ENCODE measurements around the gene MYH4. TPM values are rescaled to one million over a fixed set of nuclear protein-coding genes. Genes with fewer than 3 reads are reported as not detected.

The MYH4 gene
- total RNA-seq, 1 donor from 2014 or later = not detected

DNA sequence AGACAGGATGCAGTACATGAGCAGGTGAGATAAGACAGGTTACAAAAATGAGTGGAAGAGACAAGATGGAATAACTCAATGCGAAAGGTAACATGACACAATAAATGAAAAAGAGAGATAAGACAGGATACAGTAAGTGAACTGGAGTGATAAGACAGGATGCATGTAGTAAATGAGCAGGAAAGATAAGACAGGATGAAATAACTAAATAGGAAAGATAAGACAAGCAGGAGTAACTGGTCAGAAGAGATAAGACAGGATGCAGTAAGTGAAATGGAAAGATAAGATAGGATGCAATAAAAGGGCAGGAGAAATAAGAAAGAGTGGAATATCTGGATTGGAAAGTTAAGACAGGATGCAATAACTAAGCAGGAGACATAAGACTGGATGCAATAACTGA, 8.3 kb upstream of the MYH4 start:
- Mint-ChIP-seq H3K27ac (ENCODE audit: unreplicated experiment) (no peak overlapping the region), H3K36me3 (ENCODE audit: unreplicated experiment) (no peaks in the 10 kb centered on the region), H3K4me3 (ENCODE audit: unreplicated experiment) (no peak overlapping the region), H3K9me3 (ENCODE audit: unreplicated experiment) (peaks cover 6% of the 10 kb centered on the region), H3K27me3 (ENCODE audit: unreplicated experiment) (no peaks in the 10 kb centered on the region), H3K4me1 (ENCODE audit: low read depth, unreplicated experiment) (no peaks in the 10 kb centered on the region)
- no peak for DNase-seq
- TF ChIP-seq, protein P1, sequence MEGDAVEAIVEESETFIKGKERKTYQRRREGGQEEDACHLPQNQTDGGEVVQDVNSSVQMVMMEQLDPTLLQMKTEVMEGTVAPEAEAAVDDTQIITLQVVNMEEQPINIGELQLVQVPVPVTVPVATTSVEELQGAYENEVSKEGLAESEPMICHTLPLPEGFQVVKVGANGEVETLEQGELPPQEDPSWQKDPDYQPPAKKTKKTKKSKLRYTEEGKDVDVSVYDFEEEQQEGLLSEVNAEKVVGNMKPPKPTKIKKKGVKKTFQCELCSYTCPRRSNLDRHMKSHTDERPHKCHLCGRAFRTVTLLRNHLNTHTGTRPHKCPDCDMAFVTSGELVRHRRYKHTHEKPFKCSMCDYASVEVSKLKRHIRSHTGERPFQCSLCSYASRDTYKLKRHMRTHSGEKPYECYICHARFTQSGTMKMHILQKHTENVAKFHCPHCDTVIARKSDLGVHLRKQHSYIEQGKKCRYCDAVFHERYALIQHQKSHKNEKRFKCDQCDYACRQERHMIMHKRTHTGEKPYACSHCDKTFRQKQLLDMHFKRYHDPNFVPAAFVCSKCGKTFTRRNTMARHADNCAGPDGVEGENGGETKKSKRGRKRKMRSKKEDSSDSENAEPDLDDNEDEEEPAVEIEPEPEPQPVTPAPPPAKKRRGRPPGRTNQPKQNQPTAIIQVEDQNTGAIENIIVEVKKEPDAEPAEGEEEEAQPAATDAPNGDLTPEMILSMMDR (IDR thresholded peaks at IDR 0.05; ENCODE audit: partially characterized antibody, unreplicated experiment) = no peak

- Mint-ChIP-seq H3K27me3 (ENCODE audit: unreplicated experiment) (no peaks in the 10 kb centered on the region), H3K4me1 (ENCODE audit: low read depth, unreplicated experiment) (no peaks in the 10 kb centered on the region), H3K36me3 (ENCODE audit: unreplicated experiment) (no peaks in the 10 kb centered on the region), H3K4me3 (ENCODE audit: unreplicated experiment) (no peak overlapping the region), H3K9me3 (ENCODE audit: unreplicated experiment) (no peaks in the 10 kb centered on the region), H3K27ac (ENCODE audit: unreplicated experiment) (no peak overlapping the region)
- no peak for DNase-seq
- TF ChIP-seq, protein P1 (IDR thresholded peaks at IDR 0.05; ENCODE audit: partially characterized antibody, unreplicated experiment) = no peak
Observed at GRCh38 chr17:10474536-10474935, 5.2 kb upstream of the MYH4 start.

DNA sequence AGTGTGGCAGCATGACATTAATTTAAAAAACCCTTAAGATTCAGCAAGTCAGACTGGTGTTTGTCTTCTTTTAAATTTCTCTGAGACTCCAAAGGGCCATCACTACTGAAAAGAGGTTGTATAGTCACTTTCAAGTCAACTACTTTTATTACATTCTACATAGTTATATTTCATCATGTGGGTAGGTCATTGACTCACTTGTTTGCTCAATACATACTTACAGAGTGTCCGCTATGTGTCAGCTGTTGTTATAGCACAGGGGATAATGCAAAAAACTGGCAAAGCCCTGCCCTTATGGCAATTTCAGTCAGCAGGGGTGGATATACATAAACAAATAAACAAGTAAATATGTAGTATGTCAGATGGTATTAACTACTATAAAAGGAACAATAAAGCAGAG, 2.5 kb upstream of the MYH4 start:
- H3K9me3 Mint-ChIP-seq (ENCODE audit: unreplicated experiment) = no peaks in the 10 kb centered on the region
- H3K27me3 Mint-ChIP-seq (ENCODE audit: unreplicated experiment) = no peaks in the 10 kb centered on the region
- H3K4me3 Mint-ChIP-seq (ENCODE audit: unreplicated experiment) = no peak overlapping the region
- H3K27ac Mint-ChIP-seq (ENCODE audit: unreplicated experiment) = no peak overlapping the region
- TF ChIP-seq, protein P1 (IDR thresholded peaks at IDR 0.05; ENCODE audit: partially characterized antibody, unreplicated experiment) = no peak
- no peaks in the 10 kb centered on the region for H3K36me3 Mint-ChIP-seq (ENCODE audit: unreplicated experiment)
- no peaks in the 10 kb centered on the region for H3K4me1 Mint-ChIP-seq (ENCODE audit: low read depth, unreplicated experiment)
- DNase-seq = no peak

DNA sequence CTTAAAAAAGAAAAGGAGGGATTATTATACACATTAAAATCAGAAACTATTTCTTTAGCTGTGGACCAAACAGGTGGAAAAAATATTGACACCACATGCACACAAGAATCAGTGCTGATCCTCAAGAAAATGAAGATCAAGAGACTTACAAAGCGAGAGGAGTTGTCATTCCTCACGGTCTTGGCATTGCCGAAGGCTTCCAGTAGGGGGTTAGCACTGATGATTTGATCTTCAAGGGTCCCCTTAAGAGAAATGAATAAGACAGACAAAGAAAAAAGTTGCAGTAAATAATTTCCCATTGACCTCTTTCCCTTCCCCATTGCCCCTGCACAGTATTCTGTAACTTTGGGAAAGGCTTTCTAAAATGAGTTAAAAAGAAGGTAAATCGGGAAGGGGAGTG, 6.0 kb downstream of the MYH4 start:
- TF ChIP-seq, protein P1 (IDR thresholded peaks at IDR 0.05; ENCODE audit: partially characterized antibody, unreplicated experiment) = no peak
- no peaks in the 10 kb centered on the region for H3K9me3 Mint-ChIP-seq (ENCODE audit: unreplicated experiment)
- H3K27me3 Mint-ChIP-seq (ENCODE audit: unreplicated experiment) = no peaks in the 10 kb centered on the region
- H3K27ac Mint-ChIP-seq (ENCODE audit: unreplicated experiment) = no peak overlapping the region
- DNase-seq = no peak
- H3K4me1 Mint-ChIP-seq (ENCODE audit: low read depth, unreplicated experiment) = no peaks in the 10 kb centered on the region
- no peak overlapping the region for H3K4me3 Mint-ChIP-seq (ENCODE audit: unreplicated experiment)
- no peaks in the 10 kb centered on the region for H3K36me3 Mint-ChIP-seq (ENCODE audit: unreplicated experiment)

DNA sequence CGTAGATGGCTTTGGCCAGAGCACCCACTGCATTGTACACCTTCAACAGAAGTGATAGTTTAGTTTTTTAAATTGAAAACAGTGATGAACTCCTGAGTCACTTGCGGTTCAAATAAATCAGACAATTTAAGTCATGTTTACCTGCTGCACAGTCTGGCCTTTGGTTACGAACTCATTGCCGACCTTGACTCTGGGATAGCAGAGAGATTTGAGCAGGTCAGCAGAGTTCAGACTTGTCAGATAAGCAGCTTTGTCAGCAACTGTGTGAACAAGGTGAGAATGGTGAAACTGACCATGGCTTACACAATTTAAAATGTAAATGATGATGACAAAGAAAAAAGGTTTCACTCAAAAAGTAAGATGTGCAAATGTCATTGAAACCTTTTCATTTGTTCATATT, 9.3 kb downstream of the MYH4 start:
- no peaks in the 10 kb centered on the region for H3K27me3 Mint-ChIP-seq (ENCODE audit: unreplicated experiment)
- TF ChIP-seq, protein P1 (IDR thresholded peaks at IDR 0.05; ENCODE audit: partially characterized antibody, unreplicated experiment) = no peak
- no peak for DNase-seq
- no peak overlapping the region for H3K4me3 Mint-ChIP-seq (ENCODE audit: unreplicated experiment)
- H3K27ac Mint-ChIP-seq (ENCODE audit: unreplicated experiment) = no peak overlapping the region
- H3K9me3 Mint-ChIP-seq (ENCODE audit: unreplicated experiment) = no peaks in the 10 kb centered on the region
- H3K4me1 Mint-ChIP-seq (ENCODE audit: low read depth, unreplicated experiment) = no peaks in the 10 kb centered on the region
- no peaks in the 10 kb centered on the region for H3K36me3 Mint-ChIP-seq (ENCODE audit: unreplicated experiment)

All from glutamatergic neuron (in vitro differentiated cells).